Measurements from ENCODE around the gene CACNA1B. TPM values are rescaled to one million over a fixed set of nuclear protein-coding genes. Genes with fewer than 3 reads are reported as not detected.
"Not testable (repeated sequence)": the region's sequence is repeated elsewhere in the genome, so short reads cannot be mapped to it uniquely, and the experiment has no call there.

The CACNA1B gene
- total RNA-seq, 5 donors from 2014 or later (not counting 1 experiment from before 2014, with no cell fraction given) = 0.03 to 0.09 (median 0.03) TPM; not detected in 2

- H3K36me3 Mint-ChIP-seq; H3K9me3 ChIP-seq; H3K4me1 ChIP-seq (ENCODE audit: control insufficient read depth in 1 of 2, extremely low read depth in 1 of 2, insufficient read depth in 2 of 2, low read length in 2 of 2); CTCF ChIA-PET; H3K27ac ChIP-seq (ENCODE audit: low read length); H3K27ac Mint-ChIP-seq; H3K27me3 Mint-ChIP-seq; POLR2A ChIA-PET; ATAC-seq (replicated peaks in 1 of 4); H3K27me3 ChIP-seq (replicated peaks in 1 of 2; ENCODE audit: control insufficient read depth in 2 of 2, extremely low read depth in 1 of 2, insufficient read depth in 2 of 2, low read length in 1 of 2); H3K9me3 Mint-ChIP-seq; H3K4me3 Mint-ChIP-seq; H3K36me3 ChIP-seq (ENCODE audit: control insufficient read depth in 2 of 2, extremely low read depth in 1 of 2, insufficient read depth in 1 of 2, low read length in 1 of 2); H3K4me1 Mint-ChIP-seq; H3K4me3 ChIP-seq (ENCODE audit: control insufficient read depth in 1 of 2, extremely low read depth in 1 of 2, low read length in 1 of 2); DNase-seq: not testable (repeated sequence)
- WGBS (ENCODE audit: insufficient coverage) = 67% methylated on average over 5 of the region's 11 CpGs
These were observed 265.1 kb downstream of the CACNA1B start for GRCh38 chr9:138142528-138143244.

GRCh38 chr9:138143491-138143890 lies 265.9 kb downstream of the CACNA1B start:
- H3K27ac Mint-ChIP-seq = not testable (repeated sequence)

GRCh38 chr9:138147556-138147955 lies 270.0 kb downstream of the CACNA1B start:
- H3K4me1 ChIP-seq (ENCODE audit: control insufficient read depth in 1 of 2, extremely low read depth in 1 of 2, insufficient read depth in 2 of 2, low read length in 2 of 2); H3K36me3 ChIP-seq (ENCODE audit: control insufficient read depth in 2 of 2, extremely low read depth in 1 of 2, insufficient read depth in 1 of 2, low read length in 1 of 2); H3K27me3 Mint-ChIP-seq; H3K4me3 Mint-ChIP-seq; CTCF ChIA-PET; ATAC-seq (replicated peaks in 1 of 4); H3K27ac Mint-ChIP-seq; H3K27ac ChIP-seq (ENCODE audit: low read length); H3K9me3 ChIP-seq; H3K9me3 Mint-ChIP-seq; H3K36me3 Mint-ChIP-seq; H3K4me1 Mint-ChIP-seq; POLR2A ChIA-PET; H3K4me3 ChIP-seq (ENCODE audit: control insufficient read depth in 1 of 2, extremely low read depth in 1 of 2, low read length in 1 of 2): not testable (repeated sequence)
- H3K27me3 ChIP-seq (replicated peaks in 1 of 2; ENCODE audit: control insufficient read depth in 2 of 2, extremely low read depth in 1 of 2, insufficient read depth in 2 of 2, low read length in 1 of 2) = peaks cover 0 to 16% of the 10 kb centered on the region in 2 experiments
- peak in 6 of 35 experiments; percentile 7 to 32 (median 22) for DNase-seq
- WGBS (ENCODE audit: insufficient coverage) = 0% methylated on average over 1 of the region's 34 CpGs

More at GRCh38 chr9:138143491-138143890, 265.9 kb downstream of the CACNA1B start:
- H3K4me3 ChIP-seq (ENCODE audit: control insufficient read depth in 1 of 2, extremely low read depth in 1 of 2, low read length in 1 of 2); H3K4me1 Mint-ChIP-seq; H3K4me1 ChIP-seq (ENCODE audit: control insufficient read depth in 1 of 2, extremely low read depth in 1 of 2, insufficient read depth in 2 of 2, low read length in 2 of 2); H3K36me3 ChIP-seq (ENCODE audit: control insufficient read depth in 2 of 2, extremely low read depth in 1 of 2, insufficient read depth in 1 of 2, low read length in 1 of 2); H3K9me3 Mint-ChIP-seq; DNase-seq; H3K36me3 Mint-ChIP-seq; H3K27me3 Mint-ChIP-seq; CTCF ChIA-PET; H3K4me3 Mint-ChIP-seq; H3K27me3 ChIP-seq (replicated peaks in 1 of 2; ENCODE audit: control insufficient read depth in 2 of 2, extremely low read depth in 1 of 2, insufficient read depth in 2 of 2, low read length in 1 of 2); ATAC-seq (replicated peaks in 1 of 4); H3K27ac ChIP-seq (ENCODE audit: low read length); POLR2A ChIA-PET; H3K9me3 ChIP-seq: not testable (repeated sequence)
- WGBS (ENCODE audit: insufficient coverage) = 74% methylated on average over 5 of the region's 7 CpGs

GRCh38 chr9:138149672-138150656 lies 272.4 kb downstream of the CACNA1B start:
- H3K4me1 ChIP-seq (ENCODE audit: control insufficient read depth in 1 of 2, extremely low read depth in 1 of 2, insufficient read depth in 2 of 2, low read length in 2 of 2); CTCF ChIA-PET; H3K9me3 ChIP-seq; H3K9me3 Mint-ChIP-seq; H3K27ac Mint-ChIP-seq; H3K36me3 Mint-ChIP-seq; H3K27ac ChIP-seq (ENCODE audit: low read length); H3K4me1 Mint-ChIP-seq; POLR2A ChIA-PET; H3K36me3 ChIP-seq (ENCODE audit: control insufficient read depth in 2 of 2, extremely low read depth in 1 of 2, insufficient read depth in 1 of 2, low read length in 1 of 2): not testable (repeated sequence)
- H3K4me3 ChIP-seq (ENCODE audit: control insufficient read depth in 1 of 2, extremely low read depth in 1 of 2, low read length in 1 of 2) = peak overlapping the region; percentile 42 to 54
- DNase-seq (peak in 25 of 35 experiments; percentile 2 to 55 (median 31)), ATAC-seq (replicated peaks in 1 of 4) (peak; percentile 66 to 85 (median 78))
- Mint-ChIP-seq H3K27me3 (peaks cover 3 to 16% of the 10 kb centered on the region in 2 donors), H3K4me3 (peak overlapping the region; percentile 63 to 78 (median 72))
- peaks cover 0 to 21% of the 10 kb centered on the region in 2 experiments for H3K27me3 ChIP-seq (replicated peaks in 1 of 2; ENCODE audit: control insufficient read depth in 2 of 2, extremely low read depth in 1 of 2, insufficient read depth in 2 of 2, low read length in 1 of 2)
- WGBS (ENCODE audit: insufficient coverage) = 25% methylated on average over 50 of the region's 81 CpGs

GRCh38 chr9:138155788-138156187 lies 278.2 kb downstream of the CACNA1B start:
- H3K4me1 ChIP-seq (ENCODE audit: control insufficient read depth in 1 of 2, extremely low read depth in 1 of 2, insufficient read depth in 2 of 2, low read length in 2 of 2); H3K9me3 Mint-ChIP-seq; H3K4me1 Mint-ChIP-seq; POLR2A ChIA-PET; H3K36me3 Mint-ChIP-seq; H3K27ac ChIP-seq (ENCODE audit: low read length); H3K36me3 ChIP-seq (ENCODE audit: control insufficient read depth in 2 of 2, extremely low read depth in 1 of 2, insufficient read depth in 1 of 2, low read length in 1 of 2); H3K4me3 Mint-ChIP-seq; H3K27ac Mint-ChIP-seq; DNase-seq; H3K27me3 ChIP-seq (replicated peaks in 1 of 2; ENCODE audit: control insufficient read depth in 2 of 2, extremely low read depth in 1 of 2, insufficient read depth in 2 of 2, low read length in 1 of 2); CTCF ChIA-PET; H3K9me3 ChIP-seq; H3K4me3 ChIP-seq (ENCODE audit: control insufficient read depth in 1 of 2, extremely low read depth in 1 of 2, low read length in 1 of 2); ATAC-seq (replicated peaks in 1 of 4): not testable (repeated sequence)
- H3K27me3 Mint-ChIP-seq = peaks cover 12 to 20% of the 10 kb centered on the region in 2 donors
- 7% methylated on average over 2 of the region's 5 CpGs for WGBS (ENCODE audit: insufficient coverage)

GRCh38 chr9:138166793-138167192 lies 289.2 kb downstream of the CACNA1B start:
- H3K36me3 Mint-ChIP-seq; H3K4me1 ChIP-seq (ENCODE audit: control insufficient read depth in 1 of 2, extremely low read depth in 1 of 2, insufficient read depth in 2 of 2, low read length in 2 of 2); H3K36me3 ChIP-seq (ENCODE audit: control insufficient read depth in 2 of 2, extremely low read depth in 1 of 2, insufficient read depth in 1 of 2, low read length in 1 of 2); H3K9me3 Mint-ChIP-seq; H3K9me3 ChIP-seq; H3K27ac ChIP-seq (ENCODE audit: low read length); H3K27me3 ChIP-seq (replicated peaks in 1 of 2; ENCODE audit: control insufficient read depth in 2 of 2, extremely low read depth in 1 of 2, insufficient read depth in 2 of 2, low read length in 1 of 2); H3K4me1 Mint-ChIP-seq; POLR2A ChIA-PET; H3K4me3 Mint-ChIP-seq; DNase-seq; H3K27ac Mint-ChIP-seq; H3K4me3 ChIP-seq (ENCODE audit: control insufficient read depth in 1 of 2, extremely low read depth in 1 of 2, low read length in 1 of 2); H3K27me3 Mint-ChIP-seq; ATAC-seq (replicated peaks in 1 of 4); CTCF ChIA-PET: not testable (repeated sequence)
- no CpG with 5 or more reads among the region's 1 CpG for WGBS (ENCODE audit: insufficient coverage)

All from T-cell (primary cell).